Measurements from ENCODE around the gene TRIM65.

DNA sequence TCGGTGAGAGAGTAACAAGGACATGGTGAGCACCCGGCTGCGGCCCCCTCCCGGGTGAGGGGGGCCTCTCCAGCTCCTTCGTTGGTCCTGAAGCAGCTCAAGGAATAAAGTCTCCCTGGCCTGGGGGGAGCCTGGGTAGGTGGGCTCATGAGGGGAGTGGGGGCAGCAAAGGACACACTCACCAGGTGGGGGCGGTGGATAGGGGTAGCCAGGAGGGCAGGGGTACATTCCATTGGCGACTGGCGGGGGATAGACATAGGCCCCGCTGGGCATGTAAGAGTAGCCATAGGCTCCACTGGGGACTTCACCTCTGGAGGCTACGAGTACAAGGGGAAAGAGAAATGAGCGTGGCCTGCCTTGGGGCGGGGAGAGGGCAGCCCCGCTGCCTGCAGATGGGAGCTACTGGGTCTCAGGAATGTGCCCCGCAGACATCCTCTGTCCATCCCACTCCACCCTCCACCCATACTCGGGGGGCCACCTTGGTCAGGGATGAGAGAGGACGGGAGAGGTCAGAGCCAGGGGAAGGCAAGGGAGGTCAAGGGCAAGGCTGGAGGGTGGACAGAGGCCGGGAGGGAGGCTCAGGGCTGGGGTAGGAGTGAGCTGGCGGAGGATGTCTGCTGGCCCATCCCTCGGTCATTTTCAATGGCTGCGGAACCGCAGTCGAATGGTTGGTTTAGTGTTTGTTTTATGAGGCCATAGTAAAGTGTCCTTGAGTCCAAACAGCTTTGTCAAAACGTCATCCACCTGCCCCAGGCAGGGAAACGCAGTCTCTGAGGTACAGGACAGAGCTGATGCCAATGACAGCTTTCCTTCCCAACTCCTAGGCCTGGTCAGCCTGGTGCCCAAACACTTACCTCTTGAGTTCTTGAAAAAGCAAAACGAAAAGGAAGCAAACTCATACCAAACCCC lies 48.9 kb downstream of the TRIM65 start:
- TF ChIP-seq, protein P1, sequence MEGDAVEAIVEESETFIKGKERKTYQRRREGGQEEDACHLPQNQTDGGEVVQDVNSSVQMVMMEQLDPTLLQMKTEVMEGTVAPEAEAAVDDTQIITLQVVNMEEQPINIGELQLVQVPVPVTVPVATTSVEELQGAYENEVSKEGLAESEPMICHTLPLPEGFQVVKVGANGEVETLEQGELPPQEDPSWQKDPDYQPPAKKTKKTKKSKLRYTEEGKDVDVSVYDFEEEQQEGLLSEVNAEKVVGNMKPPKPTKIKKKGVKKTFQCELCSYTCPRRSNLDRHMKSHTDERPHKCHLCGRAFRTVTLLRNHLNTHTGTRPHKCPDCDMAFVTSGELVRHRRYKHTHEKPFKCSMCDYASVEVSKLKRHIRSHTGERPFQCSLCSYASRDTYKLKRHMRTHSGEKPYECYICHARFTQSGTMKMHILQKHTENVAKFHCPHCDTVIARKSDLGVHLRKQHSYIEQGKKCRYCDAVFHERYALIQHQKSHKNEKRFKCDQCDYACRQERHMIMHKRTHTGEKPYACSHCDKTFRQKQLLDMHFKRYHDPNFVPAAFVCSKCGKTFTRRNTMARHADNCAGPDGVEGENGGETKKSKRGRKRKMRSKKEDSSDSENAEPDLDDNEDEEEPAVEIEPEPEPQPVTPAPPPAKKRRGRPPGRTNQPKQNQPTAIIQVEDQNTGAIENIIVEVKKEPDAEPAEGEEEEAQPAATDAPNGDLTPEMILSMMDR (IDR thresholded peaks at IDR 0.05), result no peak
- no peak for TF ChIP-seq POLR2AphosphoS5 (IDR thresholded peaks at IDR 0.05; ENCODE audit: low read depth, low read length)
- no peak for TF ChIP-seq SIN3A (IDR thresholded peaks at IDR 0.05; ENCODE audit: borderline replicate concordance, insufficient read depth, low read depth, low read length)

Data from Panc1 (cell line).